Measurements from ENCODE around the gene FSIP1.

The FSIP1 gene

GRCh38 chr15:39638041-39638440 lies 144.6 kb downstream of the FSIP1 start:
- Mint-ChIP-seq H3K27me3 (ENCODE audit: low read depth) (peaks cover 18% of the 10 kb centered on the region), H3K36me3 (ENCODE audit: low read depth) (no peaks in the 10 kb centered on the region), H3K9me3 (no peaks in the 10 kb centered on the region), H3K27ac (no peak overlapping the region), H3K4me3 (no peak overlapping the region), H3K4me1 (ENCODE audit: low read depth) (peaks cover 9% of the 10 kb centered on the region)

- peak overlapping the region; percentile 1 for H3K4me3 Mint-ChIP-seq
- no peaks in the 10 kb centered on the region for H3K27me3 Mint-ChIP-seq (ENCODE audit: low read depth)
- H3K9me3 Mint-ChIP-seq, result peaks cover 7% of the 10 kb centered on the region
- peak overlapping the region; percentile 84 for H3K27ac Mint-ChIP-seq
- H3K36me3 Mint-ChIP-seq (ENCODE audit: low read depth), result peaks cover 32% of the 10 kb centered on the region
- H3K4me1 Mint-ChIP-seq (ENCODE audit: low read depth), result peaks cover 49% of the 10 kb centered on the region
These were observed 151.3 kb downstream of the FSIP1 start for GRCh38 chr15:39631357-39631756.

GRCh38 chr15:39629906-39630305 lies 152.7 kb downstream of the FSIP1 start:
- Mint-ChIP-seq H3K27ac (peak overlapping the region; percentile 93), H3K36me3 (ENCODE audit: low read depth) (peaks cover 40% of the 10 kb centered on the region), H3K4me3 (no peak overlapping the region), H3K9me3 (peaks cover 15% of the 10 kb centered on the region), H3K27me3 (ENCODE audit: low read depth) (no peaks in the 10 kb centered on the region), H3K4me1 (ENCODE audit: low read depth) (peaks cover 63% of the 10 kb centered on the region)

- Mint-ChIP-seq H3K27ac (peak overlapping the region; percentile 93), H3K27me3 (ENCODE audit: low read depth) (no peaks in the 10 kb centered on the region), H3K4me1 (ENCODE audit: low read depth) (peaks cover 69% of the 10 kb centered on the region), H3K9me3 (peaks cover 15% of the 10 kb centered on the region), H3K4me3 (peak overlapping the region; percentile 33), H3K36me3 (ENCODE audit: low read depth) (peaks cover 44% of the 10 kb centered on the region)
These were observed 153.3 kb downstream of the FSIP1 start for GRCh38 chr15:39629371-39629770.

- H3K4me1 Mint-ChIP-seq (ENCODE audit: low read depth), result peaks cover 75% of the 10 kb centered on the region
- H3K36me3 Mint-ChIP-seq (ENCODE audit: low read depth), result peaks cover 44% of the 10 kb centered on the region
- peak overlapping the region; percentile 33 for H3K4me3 Mint-ChIP-seq
- H3K27me3 Mint-ChIP-seq (ENCODE audit: low read depth), result no peaks in the 10 kb centered on the region
- H3K9me3 Mint-ChIP-seq, result peaks cover 15% of the 10 kb centered on the region
- H3K27ac Mint-ChIP-seq, result peak overlapping the region; percentile 93
These were observed 153.9 kb downstream of the FSIP1 start for GRCh38 chr15:39628546-39629257.

GRCh38 chr15:39628144-39628508 lies 154.5 kb downstream of the FSIP1 start:
- peak overlapping the region; percentile 93 for H3K27ac Mint-ChIP-seq

GRCh38 chr15:39627451-39628143 lies 155.0 kb downstream of the FSIP1 start:
- peak overlapping the region; percentile 93 for H3K27ac Mint-ChIP-seq
- peak overlapping the region; percentile 1 for H3K4me3 Mint-ChIP-seq
- H3K9me3 Mint-ChIP-seq, result peaks cover 15% of the 10 kb centered on the region
- peaks cover 86% of the 10 kb centered on the region for H3K4me1 Mint-ChIP-seq (ENCODE audit: low read depth)
- H3K27me3 Mint-ChIP-seq (ENCODE audit: low read depth), result no peaks in the 10 kb centered on the region
- peaks cover 48% of the 10 kb centered on the region for H3K36me3 Mint-ChIP-seq (ENCODE audit: low read depth)

More at GRCh38 chr15:39628144-39628508, 154.5 kb downstream of the FSIP1 start:
- Mint-ChIP-seq H3K4me1 (ENCODE audit: low read depth) (peaks cover 81% of the 10 kb centered on the region), H3K36me3 (ENCODE audit: low read depth) (peaks cover 44% of the 10 kb centered on the region), H3K9me3 (peaks cover 15% of the 10 kb centered on the region), H3K4me3 (peak overlapping the region; percentile 1), H3K27me3 (ENCODE audit: low read depth) (no peaks in the 10 kb centered on the region)

GRCh38 chr15:39625856-39626255 lies 156.8 kb downstream of the FSIP1 start:
- Mint-ChIP-seq H3K27me3 (ENCODE audit: low read depth) (no peaks in the 10 kb centered on the region), H3K9me3 (peaks cover 12% of the 10 kb centered on the region), H3K27ac (peak overlapping the region; percentile 99), H3K4me1 (ENCODE audit: low read depth) (peaks cover 89% of the 10 kb centered on the region), H3K4me3 (peak overlapping the region; percentile 29), H3K36me3 (ENCODE audit: low read depth) (peaks cover 49% of the 10 kb centered on the region)

- Mint-ChIP-seq H3K27ac (peak overlapping the region; percentile 99), H3K9me3 (peaks cover 12% of the 10 kb centered on the region), H3K36me3 (ENCODE audit: low read depth) (peaks cover 48% of the 10 kb centered on the region), H3K4me3 (no peak overlapping the region), H3K27me3 (ENCODE audit: low read depth) (no peaks in the 10 kb centered on the region), H3K4me1 (ENCODE audit: low read depth) (peaks cover 85% of the 10 kb centered on the region)
These were observed 157.2 kb downstream of the FSIP1 start for GRCh38 chr15:39625451-39625850.

- peak overlapping the region; percentile 99 for H3K27ac Mint-ChIP-seq
These were observed 157.8 kb downstream of the FSIP1 start for GRCh38 chr15:39624806-39625205.

GRCh38 chr15:39623529-39623931 lies 159.1 kb downstream of the FSIP1 start:
- peak overlapping the region; percentile 27 for H3K4me3 Mint-ChIP-seq
- peaks cover 66% of the 10 kb centered on the region for H3K4me1 Mint-ChIP-seq (ENCODE audit: low read depth)
- peaks cover 40% of the 10 kb centered on the region for H3K36me3 Mint-ChIP-seq (ENCODE audit: low read depth)
- peaks cover 19% of the 10 kb centered on the region for H3K9me3 Mint-ChIP-seq
- peak overlapping the region; percentile 99 for H3K27ac Mint-ChIP-seq
- H3K27me3 Mint-ChIP-seq (ENCODE audit: low read depth), result peaks cover 7% of the 10 kb centered on the region

More at GRCh38 chr15:39624806-39625205, 157.8 kb downstream of the FSIP1 start:
- Mint-ChIP-seq H3K4me1 (ENCODE audit: low read depth) (peaks cover 79% of the 10 kb centered on the region), H3K36me3 (ENCODE audit: low read depth) (peaks cover 43% of the 10 kb centered on the region), H3K27me3 (ENCODE audit: low read depth) (peaks cover 2% of the 10 kb centered on the region), H3K9me3 (peaks cover 15% of the 10 kb centered on the region), H3K4me3 (peak overlapping the region; percentile 78)

- Mint-ChIP-seq H3K27me3 (ENCODE audit: low read depth) (peaks cover 7% of the 10 kb centered on the region), H3K4me1 (ENCODE audit: low read depth) (peaks cover 62% of the 10 kb centered on the region), H3K36me3 (ENCODE audit: low read depth) (peaks cover 37% of the 10 kb centered on the region), H3K27ac (peak overlapping the region; percentile 99), H3K4me3 (peak overlapping the region; percentile 12), H3K9me3 (peaks cover 19% of the 10 kb centered on the region)
These were observed 159.8 kb downstream of the FSIP1 start for GRCh38 chr15:39622660-39623516.

- Mint-ChIP-seq H3K27ac (no peak overlapping the region), H3K4me1 (ENCODE audit: low read depth) (peaks cover 53% of the 10 kb centered on the region), H3K9me3 (peaks cover 19% of the 10 kb centered on the region), H3K36me3 (ENCODE audit: low read depth) (peaks cover 30% of the 10 kb centered on the region), H3K27me3 (ENCODE audit: low read depth) (peaks cover 7% of the 10 kb centered on the region), H3K4me3 (no peak overlapping the region)
These were observed 160.7 kb downstream of the FSIP1 start for GRCh38 chr15:39621976-39622375.

GRCh38 chr15:39621210-39621609 lies 161.4 kb downstream of the FSIP1 start:
- H3K9me3 Mint-ChIP-seq, result peaks cover 12% of the 10 kb centered on the region
- H3K27ac Mint-ChIP-seq, result no peak overlapping the region
- peaks cover 13% of the 10 kb centered on the region for H3K27me3 Mint-ChIP-seq (ENCODE audit: low read depth)
- no peak overlapping the region for H3K4me3 Mint-ChIP-seq
- H3K36me3 Mint-ChIP-seq (ENCODE audit: low read depth), result peaks cover 23% of the 10 kb centered on the region
- H3K4me1 Mint-ChIP-seq (ENCODE audit: low read depth), result peaks cover 48% of the 10 kb centered on the region
